GM12801 (cell line): ENCODE data around the gene KCNK5.

Experiments used
- TF ChIP-seq, protein P1 (sequence below): IDR thresholded peaks from one replicate; pipeline ENCODE4 v1.5.1; 2011; ENCODE audit warnings: control low read depth; ENCODE audit not compliant: insufficient read length; ENCODE audit errors: extremely low read depth

KCNK5 gene

DNA sequence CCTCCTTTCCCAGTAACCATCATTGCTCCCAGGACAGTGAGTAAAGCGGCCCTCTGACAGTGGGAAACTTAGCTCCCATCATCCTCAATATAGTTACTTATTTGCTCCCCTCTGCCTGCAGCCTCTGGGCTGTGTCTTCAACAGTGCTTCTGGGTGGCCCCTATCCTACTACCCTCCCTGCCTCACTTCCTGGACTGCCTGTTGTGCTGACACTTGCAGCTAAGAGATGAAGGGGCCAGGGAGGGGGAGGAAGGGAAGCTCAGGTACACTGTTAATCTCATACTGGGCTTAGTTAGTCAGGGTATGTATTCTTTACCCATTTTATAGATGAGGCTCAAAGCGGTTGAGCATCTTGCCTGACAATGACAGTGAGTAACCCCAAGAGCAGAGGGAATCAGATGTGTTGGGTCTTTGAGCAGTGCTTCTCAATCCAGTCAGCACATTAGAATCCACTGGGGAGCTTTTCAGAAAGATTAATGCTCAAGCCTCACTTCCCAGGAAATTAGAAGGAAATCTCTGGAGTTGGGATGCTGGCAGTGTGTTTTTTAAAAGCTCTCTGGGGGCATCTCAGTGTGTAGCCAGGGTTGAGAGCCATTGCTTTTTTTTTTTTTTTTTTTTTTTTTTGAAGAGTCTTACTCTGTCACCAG is 27.1 kb upstream of the KCNK5 start:
- TF ChIP-seq, protein P1, sequence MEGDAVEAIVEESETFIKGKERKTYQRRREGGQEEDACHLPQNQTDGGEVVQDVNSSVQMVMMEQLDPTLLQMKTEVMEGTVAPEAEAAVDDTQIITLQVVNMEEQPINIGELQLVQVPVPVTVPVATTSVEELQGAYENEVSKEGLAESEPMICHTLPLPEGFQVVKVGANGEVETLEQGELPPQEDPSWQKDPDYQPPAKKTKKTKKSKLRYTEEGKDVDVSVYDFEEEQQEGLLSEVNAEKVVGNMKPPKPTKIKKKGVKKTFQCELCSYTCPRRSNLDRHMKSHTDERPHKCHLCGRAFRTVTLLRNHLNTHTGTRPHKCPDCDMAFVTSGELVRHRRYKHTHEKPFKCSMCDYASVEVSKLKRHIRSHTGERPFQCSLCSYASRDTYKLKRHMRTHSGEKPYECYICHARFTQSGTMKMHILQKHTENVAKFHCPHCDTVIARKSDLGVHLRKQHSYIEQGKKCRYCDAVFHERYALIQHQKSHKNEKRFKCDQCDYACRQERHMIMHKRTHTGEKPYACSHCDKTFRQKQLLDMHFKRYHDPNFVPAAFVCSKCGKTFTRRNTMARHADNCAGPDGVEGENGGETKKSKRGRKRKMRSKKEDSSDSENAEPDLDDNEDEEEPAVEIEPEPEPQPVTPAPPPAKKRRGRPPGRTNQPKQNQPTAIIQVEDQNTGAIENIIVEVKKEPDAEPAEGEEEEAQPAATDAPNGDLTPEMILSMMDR: no peak

DNA sequence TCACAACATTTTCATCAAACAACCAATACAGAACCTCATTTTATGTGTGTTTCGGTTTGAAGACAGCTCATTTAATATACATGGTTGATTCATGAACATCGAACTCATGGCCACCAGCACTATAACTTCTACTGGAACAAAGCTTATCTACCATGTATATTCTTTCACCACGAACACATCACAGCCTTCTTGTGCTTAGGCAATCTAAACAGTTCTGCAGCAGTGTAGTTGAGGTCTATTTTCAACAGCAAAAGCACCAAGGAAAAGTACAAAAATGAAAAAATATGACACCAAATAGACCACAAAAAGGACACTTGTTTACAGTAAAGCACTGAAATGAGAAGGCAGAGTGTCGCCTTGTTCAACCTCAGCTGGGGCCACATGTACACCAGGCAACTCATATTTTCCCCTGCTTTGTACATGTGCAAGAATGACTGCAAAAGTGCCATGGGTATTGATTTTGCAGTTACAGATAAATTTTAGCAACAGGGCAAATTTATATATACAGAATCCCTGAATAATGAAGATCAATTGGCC is 25.8 kb upstream of the KCNK5 start:
- TF ChIP-seq, protein P1: no peak

DNA sequence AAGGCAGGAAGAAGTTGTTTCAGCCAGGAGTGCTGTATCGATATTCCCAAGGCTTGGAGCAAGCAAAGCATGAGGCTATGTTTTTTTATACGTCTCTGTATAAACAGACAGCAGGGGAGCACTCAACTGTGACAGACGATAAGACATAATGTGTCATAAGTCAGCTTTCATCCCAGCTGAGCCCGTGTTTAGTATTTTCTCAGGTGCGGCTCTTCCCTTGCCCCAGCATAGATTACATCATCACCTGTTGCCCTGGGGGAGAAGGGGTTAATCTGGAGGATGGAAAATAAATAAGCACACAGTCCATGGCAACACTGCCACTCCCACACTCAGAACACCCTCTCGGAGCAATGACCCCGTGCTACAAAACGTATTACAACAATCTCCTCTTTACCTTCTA is 22.1 kb upstream of the KCNK5 start:
- TF ChIP-seq, protein P1: no peak

DNA sequence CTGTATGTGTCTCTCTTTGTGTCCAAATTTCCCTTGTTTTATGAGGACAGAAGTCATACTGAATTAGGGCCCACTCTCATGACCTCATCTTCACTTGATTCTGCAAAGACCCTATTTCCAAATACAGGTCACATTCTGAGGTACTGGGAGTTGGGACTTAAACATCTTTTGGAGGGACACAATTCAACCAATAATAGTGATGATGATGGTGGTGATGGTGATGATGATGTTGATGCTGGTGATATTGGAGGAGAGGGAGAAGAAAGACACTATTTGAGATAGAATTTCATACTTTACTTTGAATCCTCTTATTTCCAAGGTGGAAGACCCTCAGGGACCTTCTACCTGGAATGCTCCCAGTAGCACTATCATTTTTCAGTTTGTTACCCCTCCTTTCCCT is 21.2 kb upstream of the KCNK5 start:
- TF ChIP-seq, protein P1: no peak

DNA sequence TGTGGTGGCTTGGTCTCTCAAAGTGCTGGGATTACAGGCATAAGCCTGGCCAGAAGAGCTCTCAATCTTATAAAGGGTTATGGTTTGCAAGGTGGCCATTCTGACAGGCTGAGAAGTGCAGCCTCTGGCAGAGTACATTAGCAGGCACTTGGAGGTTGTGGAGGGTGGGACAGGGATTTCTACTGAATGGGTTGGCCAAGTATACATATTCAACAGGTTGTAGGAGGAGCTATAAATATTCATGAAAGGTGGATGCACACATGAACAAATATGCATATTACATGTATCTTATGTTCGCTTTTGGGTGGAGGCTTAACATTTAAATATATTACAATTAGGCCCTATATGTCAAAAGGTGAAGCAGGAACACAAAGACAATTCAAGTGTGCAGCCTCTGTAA is 20.0 kb upstream of the KCNK5 start:
- TF ChIP-seq, protein P1: no peak

DNA sequence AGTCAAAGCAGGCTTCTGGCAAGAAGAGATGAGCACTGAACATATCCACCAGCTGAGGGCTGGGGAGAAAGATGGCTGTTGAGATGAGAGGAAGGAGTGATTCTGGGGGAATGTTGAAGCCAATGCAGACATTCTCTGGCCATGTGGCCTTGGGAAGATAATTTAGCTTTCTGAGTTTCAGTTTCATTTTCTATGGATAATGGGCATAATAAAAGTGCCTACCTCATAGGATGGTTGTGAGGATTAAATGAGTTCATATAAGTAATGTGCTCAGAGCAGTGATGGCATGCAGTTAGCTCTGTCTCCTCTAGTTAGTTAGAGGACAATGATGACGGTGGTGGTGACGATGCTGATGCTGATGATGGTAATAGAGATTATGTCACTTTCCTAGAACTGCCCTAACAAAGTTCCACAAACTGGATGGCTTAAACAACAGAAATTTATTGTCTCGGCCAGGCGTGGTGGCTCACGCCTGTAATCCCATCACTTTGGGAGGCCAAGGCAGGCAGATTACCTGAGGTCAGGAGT is 18.5 kb upstream of the KCNK5 start:
- TF ChIP-seq, protein P1: no peak

DNA sequence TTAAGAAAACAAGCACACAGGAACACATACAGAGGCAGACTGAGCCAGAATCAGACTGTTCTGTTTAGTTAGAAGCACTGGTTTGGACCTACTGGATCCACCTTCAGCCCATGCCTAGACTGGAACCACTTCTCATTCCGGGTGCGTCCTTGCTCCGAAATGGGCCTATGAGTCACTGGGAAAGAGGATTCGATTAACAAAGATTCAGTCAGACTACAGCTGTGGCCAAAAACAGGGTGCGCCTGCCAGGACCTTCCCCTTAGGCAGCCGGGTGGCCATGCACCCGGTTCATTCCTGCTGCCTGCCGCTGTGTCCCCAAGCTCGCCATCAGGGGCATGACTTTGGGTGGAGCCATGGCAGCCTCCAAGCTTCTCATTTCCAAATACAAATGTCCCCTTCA is 14.5 kb upstream of the KCNK5 start:
- TF ChIP-seq, protein P1: no peak
